Measurements from ENCODE around the gene MSH3. TPM values are rescaled to one million over a fixed set of nuclear protein-coding genes. Genes with fewer than 3 reads are reported as not detected.

Gene MSH3
- polyA plus RNA-seq, 1 of the 3 experiments (the other 2 are of a cell fraction): 3.5 TPM

GRCh38 chr5:80667384-80667783, 12.9 kb downstream of the MSH3 start:
- Histone ChIP-seq H3F3A (replicated peaks; ENCODE audit: insufficient read depth) (peaks cover 14% of the 10 kb centered on the region), H3K27me3 (ENCODE audit: insufficient read depth) (no peaks in the 10 kb centered on the region), H3K9me3 (no peaks in the 10 kb centered on the region), H3K27ac (ENCODE audit: low read depth in 2 of 2, low read length in 1 of 2) (no peak overlapping the region), H3K4me3 (ENCODE audit: low read depth in 2 of 2, low read length in 1 of 2) (no peak overlapping the region), H3K36me3 (replicated peaks in 1 of 2; ENCODE audit: control insufficient read depth in 1 of 2, insufficient read depth in 2 of 2, low read length in 1 of 2) (peaks cover 39 to 63% of the 10 kb centered on the region in 2 experiments), H3K9me2 (no peaks in the 10 kb centered on the region), H3K4me2 (no peak overlapping the region), H2AFZ (ENCODE audit: low read depth) (no peak overlapping the region), H4K20me1 (ENCODE audit: insufficient read depth) (no peaks in the 10 kb centered on the region), H3K9ac (no peak overlapping the region), H3K4me1 (ENCODE audit: control insufficient read depth in 1 of 2, insufficient read depth in 2 of 2, low read depth in 1 of 2, low read length in 1 of 2) (no peaks in the 10 kb centered on the region), H3K79me2 (ENCODE audit: insufficient read depth) (peaks cover 6% of the 10 kb centered on the region; the same call in 1 of the 2 replicates)
- 63% methylated on average over 4 of the region's 8 CpGs for WGBS (ENCODE audit: low lambda C conversion rate)
- no peak for DNase-seq
- ChIA-PET CTCF (interaction anchor here (0.6 to 1.4 kb wide), 4 partner anchors 12 to 632 kb away, joined by 3 to 5 read pairs (median 3); partner anchors contain the start of genes DHFR and MSH3), POLR2A (no interaction called here)
- TF ChIP-seq NFIC (IDR thresholded peaks at IDR 0.05; ENCODE audit: borderline replicate concordance): no peak
- no peak for TF ChIP-seq ZBTB33 (IDR thresholded peaks at IDR 0.05; ENCODE audit: borderline replicate concordance, low read depth)
- no peak for TF ChIP-seq NRF1 (IDR thresholded peaks at IDR 0.05; ENCODE audit: low read depth, low read length)
- no peak for TF ChIP-seq MEF2A (IDR thresholded peaks at IDR 0.05; ENCODE audit: borderline replicate concordance, low read depth)
- TF ChIP-seq RXRA (IDR thresholded peaks at IDR 0.05; ENCODE audit: borderline replicate concordance, low read depth): no peak
- TF ChIP-seq TCF12 (IDR thresholded peaks at IDR 0.05): no peak
- TF ChIP-seq FOXM1 (IDR thresholded peaks at IDR 0.05; ENCODE audit: low read depth): no peak
- no peak for TF ChIP-seq JUND (IDR thresholded peaks at IDR 0.05)
- TF ChIP-seq SIN3A (IDR thresholded peaks at IDR 0.05; ENCODE audit: borderline replicate concordance, low read depth, low read length): no peak
- no peak for TF ChIP-seq POLR2AphosphoS5 (IDR thresholded peaks at IDR 0.05; ENCODE audit: low read depth, low read length)
- TF ChIP-seq EP300 (IDR thresholded peaks at IDR 0.05; ENCODE audit: borderline replicate concordance in 1 of 2, low read depth in 1 of 2, low read length in 1 of 2): no peak
- no peak for TF ChIP-seq MAX (IDR thresholded peaks at IDR 0.05; ENCODE audit: low read depth)
- TF ChIP-seq PBX3 (IDR thresholded peaks at IDR 0.05): no peak
- no peak for TF ChIP-seq REST (IDR thresholded peaks at IDR 0.05; ENCODE audit: low read depth, low read length)
- no peak for TF ChIP-seq EZH2phosphoT487 (IDR thresholded peaks at IDR 0.05; ENCODE audit: borderline replicate concordance, low read depth)
- no peak for TF ChIP-seq MXI1 (IDR thresholded peaks at IDR 0.05; ENCODE audit: low read depth, low read length)
- TF ChIP-seq CTCF (IDR thresholded peaks at IDR 0.05): no peak
- TF ChIP-seq RAD21 (IDR thresholded peaks at IDR 0.05; ENCODE audit: low read length): no peak
- TF ChIP-seq USF1 (IDR thresholded peaks at IDR 0.05; ENCODE audit: borderline replicate concordance, low read depth): no peak
